ENCODE results near the gene CHTOP.
"Not testable (repeated sequence)": the region's sequence is repeated elsewhere in the genome, so short reads cannot be mapped to it uniquely, and the experiment has no call there.

The CHTOP gene

GRCh38 chr1:153636312-153636711 is 2.4 kb downstream of the CHTOP start:
- Mint-ChIP-seq H3K4me1 (peaks cover 38% of the 10 kb centered on the region), H3K36me3 (peaks cover 77% of the 10 kb centered on the region), H3K9me3 (no peaks in the 10 kb centered on the region), H3K27ac (peak overlapping the region; percentile 100), H3K4me3 (peak overlapping the region; percentile 97)
- ATAC-seq (no peak), DNase-seq (ENCODE audit: low spot score in 2 of 2) (no peak)

- Mint-ChIP-seq H3K9me3 (no peaks in the 10 kb centered on the region), H3K4me1 (peaks cover 32% of the 10 kb centered on the region), H3K27ac (peak overlapping the region; percentile 51), H3K36me3 (peaks cover 97% of the 10 kb centered on the region), H3K4me3 (no peak overlapping the region)
- DNase-seq (ENCODE audit: low spot score in 2 of 2) = no peak
- ATAC-seq = no peak
Measured at GRCh38 chr1:153638261-153638660, 4.4 kb downstream of the CHTOP start.

- peaks cover 34% of the 10 kb centered on the region for H3K4me1 Mint-ChIP-seq
- H3K9me3 Mint-ChIP-seq = no peaks in the 10 kb centered on the region
- H3K4me3 Mint-ChIP-seq = no peak overlapping the region
- DNase-seq (ENCODE audit: low spot score in 2 of 2) (no peak), ATAC-seq (no peak)
- no peak overlapping the region for H3K27ac Mint-ChIP-seq
- peaks cover 100% of the 10 kb centered on the region for H3K36me3 Mint-ChIP-seq
Measured at GRCh38 chr1:153639280-153639679, 5.4 kb downstream of the CHTOP start.

GRCh38 chr1:153640213-153640612 is 6.3 kb downstream of the CHTOP start:
- H3K9me3 Mint-ChIP-seq; ATAC-seq; H3K4me3 Mint-ChIP-seq; DNase-seq (ENCODE audit: low spot score in 2 of 2): not testable (repeated sequence)
- H3K27ac Mint-ChIP-seq = peak overlapping the region; percentile 32
- H3K4me1 Mint-ChIP-seq = peaks cover 34% of the 10 kb centered on the region
- H3K36me3 Mint-ChIP-seq = peaks cover 100% of the 10 kb centered on the region

GRCh38 chr1:153640861-153641260 is 7.0 kb downstream of the CHTOP start:
- H3K27ac Mint-ChIP-seq = peak overlapping the region; percentile 38

GRCh38 chr1:153642161-153642560 is 8.3 kb downstream of the CHTOP start:
- Mint-ChIP-seq H3K9me3 (no peaks in the 10 kb centered on the region), H3K4me3 (no peak overlapping the region), H3K27ac (peak overlapping the region; percentile 38), H3K36me3 (peaks cover 100% of the 10 kb centered on the region), H3K4me1 (peaks cover 44% of the 10 kb centered on the region)
- no peak for DNase-seq (ENCODE audit: low spot score in 2 of 2)
- ATAC-seq = no peak

More at GRCh38 chr1:153640861-153641260, 7.0 kb downstream of the CHTOP start:
- no peak overlapping the region for H3K4me3 Mint-ChIP-seq
- H3K4me1 Mint-ChIP-seq = peaks cover 41% of the 10 kb centered on the region
- ATAC-seq (no peak), DNase-seq (ENCODE audit: low spot score in 2 of 2) (no peak)
- H3K36me3 Mint-ChIP-seq = peaks cover 100% of the 10 kb centered on the region
- no peaks in the 10 kb centered on the region for H3K9me3 Mint-ChIP-seq

- peaks cover 45% of the 10 kb centered on the region for H3K4me1 Mint-ChIP-seq
- H3K27ac Mint-ChIP-seq = peak overlapping the region; percentile 38
Measured at GRCh38 chr1:153643100-153643499, 9.2 kb downstream of the CHTOP start.

GRCh38 chr1:153643816-153644215 is 9.9 kb downstream of the CHTOP start:
- H3K9me3 Mint-ChIP-seq = no peaks in the 10 kb centered on the region
- ATAC-seq (no peak), DNase-seq (ENCODE audit: low spot score in 2 of 2) (no peak)
- H3K36me3 Mint-ChIP-seq = peaks cover 92% of the 10 kb centered on the region
- peaks cover 45% of the 10 kb centered on the region for H3K4me1 Mint-ChIP-seq
- H3K4me3 Mint-ChIP-seq = no peak overlapping the region
- peak overlapping the region; percentile 38 for H3K27ac Mint-ChIP-seq

More at GRCh38 chr1:153643100-153643499, 9.2 kb downstream of the CHTOP start:
- Mint-ChIP-seq H3K4me3 (no peak overlapping the region), H3K36me3 (peaks cover 94% of the 10 kb centered on the region), H3K9me3 (no peaks in the 10 kb centered on the region)
- DNase-seq (ENCODE audit: low spot score in 2 of 2) (no peak), ATAC-seq (no peak)

GRCh38 chr1:153646672-153647345 is 12.9 kb downstream of the CHTOP start:
- H3K4me3 Mint-ChIP-seq = no peak overlapping the region
- peaks cover 76% of the 10 kb centered on the region for H3K36me3 Mint-ChIP-seq
- DNase-seq (ENCODE audit: low spot score in 2 of 2) (no peak), ATAC-seq (no peak)
- no peaks in the 10 kb centered on the region for H3K9me3 Mint-ChIP-seq
- H3K27ac Mint-ChIP-seq = peak overlapping the region; percentile 87
- peaks cover 54% of the 10 kb centered on the region for H3K4me1 Mint-ChIP-seq

- Mint-ChIP-seq H3K36me3 (peaks cover 71% of the 10 kb centered on the region), H3K4me1 (peaks cover 49% of the 10 kb centered on the region), H3K4me3 (no peak overlapping the region), H3K27ac (peak overlapping the region; percentile 87), H3K9me3 (no peaks in the 10 kb centered on the region)
- ATAC-seq (no peak), DNase-seq (ENCODE audit: low spot score in 2 of 2) (no peak)
Measured at GRCh38 chr1:153647346-153647714, 13.5 kb downstream of the CHTOP start.

GRCh38 chr1:153648000-153648643 is 14.3 kb downstream of the CHTOP start:
- Mint-ChIP-seq H3K36me3 (peaks cover 63% of the 10 kb centered on the region), H3K4me3 (no peak overlapping the region), H3K9me3 (no peaks in the 10 kb centered on the region), H3K27ac (peak overlapping the region; percentile 87), H3K4me1 (peaks cover 44% of the 10 kb centered on the region)
- no peak for DNase-seq (ENCODE audit: low spot score in 2 of 2)
- ATAC-seq = no peak

- H3K27ac Mint-ChIP-seq = peak overlapping the region; percentile 87
- peaks cover 51% of the 10 kb centered on the region for H3K36me3 Mint-ChIP-seq
- DNase-seq (ENCODE audit: low spot score in 2 of 2) = no peak
- H3K4me3 Mint-ChIP-seq = no peak overlapping the region
- peaks cover 34% of the 10 kb centered on the region for H3K4me1 Mint-ChIP-seq
- no peak for ATAC-seq
- H3K9me3 Mint-ChIP-seq = no peaks in the 10 kb centered on the region
Measured at GRCh38 chr1:153649137-153649862, 15.4 kb downstream of the CHTOP start.

GRCh38 chr1:153649863-153650235 is 16.0 kb downstream of the CHTOP start:
- Mint-ChIP-seq H3K4me3 (no peak overlapping the region), H3K27ac (peak overlapping the region; percentile 87), H3K36me3 (peaks cover 46% of the 10 kb centered on the region), H3K4me1 (peaks cover 34% of the 10 kb centered on the region), H3K9me3 (no peaks in the 10 kb centered on the region)
- no peak for ATAC-seq
- no peak for DNase-seq (ENCODE audit: low spot score in 2 of 2)

GRCh38 chr1:153651771-153652170 is 17.9 kb downstream of the CHTOP start:
- Mint-ChIP-seq H3K4me3 (no peak overlapping the region), H3K4me1 (peaks cover 22% of the 10 kb centered on the region), H3K9me3 (no peaks in the 10 kb centered on the region), H3K36me3 (peaks cover 26% of the 10 kb centered on the region), H3K27ac (no peak overlapping the region)
- DNase-seq (ENCODE audit: low spot score in 2 of 2) (no peak), ATAC-seq (no peak)

- H3K4me1 Mint-ChIP-seq = peaks cover 13% of the 10 kb centered on the region
- no peak overlapping the region for H3K4me3 Mint-ChIP-seq
- H3K9me3 Mint-ChIP-seq = no peaks in the 10 kb centered on the region
- peaks cover 19% of the 10 kb centered on the region for H3K36me3 Mint-ChIP-seq
- no peak for DNase-seq (ENCODE audit: low spot score in 2 of 2)
- H3K27ac Mint-ChIP-seq = no peak overlapping the region
- no peak for ATAC-seq
Measured at GRCh38 chr1:153652805-153653500, 19.1 kb downstream of the CHTOP start.
